Thyroid gland (tissue), 4 donors: ENCODE data around the gene GORASP1. TPM values are rescaled to one million over a fixed set of nuclear protein-coding genes. Genes with fewer than 3 reads are reported as not detected.

ENCODE experiments used
- DNase-seq, 2 donors: peaks; one replicate each; pipeline ENCODE4 v3.0.0-alpha.2; 2019
- H3K27ac ChIP-seq, 3 donors: fragments of 200-600 bp; sonication (generic); 1 replicate in 2 of 3; 2 replicates in 1 of 3; pipeline ENCODE4 v1.5.1; 2016 to 2019; ENCODE audit warnings: mild to moderate bottlenecking in 1 of 3, moderate library complexity in 1 of 3
- H3K27me3 ChIP-seq: fragments of 200-600 bp; sonication (generic); one replicate; pipeline ENCODE4 v1.5.1; 2019
- H3K36me3 ChIP-seq, 2 donors: fragments of 200-600 bp; sonication (generic); one replicate each; pipeline ENCODE4 v1.5.1; 2016 to 2019
- H3K4me1 ChIP-seq, 2 donors: fragments of 200-600 bp; sonication (generic); one replicate each; pipeline ENCODE4 v1.5.1; 2017 to 2019
- H3K4me3 ChIP-seq, 3 donors: fragments of 200-600 bp; sonication (generic); replicated peaks in 1 of 3; 1 replicate in 2 of 3; 2 replicates in 1 of 3; pipeline ENCODE4 v1.5.1; 2016; ENCODE audit warnings: mild to moderate bottlenecking in 1 of 3
- H3K9me3 ChIP-seq: fragments of 200-600 bp; sonication (generic); one replicate; pipeline ENCODE4 v1.5.1; 2017
- CTCF ChIP-seq, 6 experiments: fragments of 200-600 bp in 3 of 6; fragments of 450-650 bp in 3 of 6; sonication (generic) in 3 of 6; IDR thresholded peaks; one replicate each; pipeline ENCODE4 v1.5.1; 2016 to 2019; ENCODE audit warnings: antibody characterized with exemption in 6 of 6, mild to moderate bottlenecking in 2 of 6, inconsistent platforms in 1 of 6, moderate library complexity in 1 of 6
- POLR2A ChIP-seq, 2 donors: fragments of 450-650 bp; IDR thresholded peaks; one replicate each; pipeline ENCODE4 v1.6.1; 2017; ENCODE audit warnings: antibody characterized with exemption in 2 of 2, mild to moderate bottlenecking in 2 of 2, moderate library complexity in 1 of 2
- WGBS, 2 donors: methylation state at CpG; one replicate each; pipeline ENCODE4 v1.1.5; 2017; 5-methylcytosine and 5-hydroxymethylcytosine counted together
- intact Hi-C: fragments of 100-400 bp; cut with DNase I; formaldehyde crosslinking; loops from one replicate; pipeline ENCODE4 v1.15.1; 2023
- total RNA-seq, 4 donors: library from RNA; depleted of rRNA; stranded (reverse); fragments of >200 nt; gene quantifications; one replicate each; pipeline ENCODE4 v1.2.3, GENCODE V29; 2016

GORASP1 gene
- total RNA-seq, 4 donors from 2014 or later: 64.6 to 105 (median 101) TPM

GRCh38 chr3:39124876-39125840 is 17.7 kb upstream of the GORASP1 start:
- TF ChIP-seq CTCF (IDR thresholded peaks at IDR 0.05): peak in 4 of 6 experiments; percentile 32 to 49 (median 43)
- no peak for TF ChIP-seq POLR2A (IDR thresholded peaks at IDR 0.05)
- DNase-seq: peak; percentile 42 to 46
- intact Hi-C loops: loop anchor here (5.0 kb wide), 2 partner anchors 157 to 167 kb away; partner anchors contain the start of gene CX3CR1
- H3K36me3 ChIP-seq: peaks cover 0 to 3% of the 10 kb centered on the region in 2 donors
- no peaks in the 10 kb centered on the region for H3K4me1 ChIP-seq
- H3K9me3 ChIP-seq: no peaks in the 10 kb centered on the region
- H3K27me3 ChIP-seq: no peaks in the 10 kb centered on the region
- H3K4me3 ChIP-seq: no peak overlapping the region
- no peak overlapping the region for H3K27ac ChIP-seq
- WGBS, 2 donors: 66 to 70% methylated on average over 5 of the region's 5 CpGs

- DNase-seq: no peak
- no peaks in the 10 kb centered on the region for H3K27me3 ChIP-seq
- no peaks in the 10 kb centered on the region for H3K4me1 ChIP-seq
- WGBS, 2 donors: 84 to 88% methylated on average over 1 of the region's 1 CpG
- intact Hi-C loops: loop anchor here (5.0 kb wide), 1 partner anchor 159 kb away; the partner anchor contains the start of gene CX3CR1
- no peak overlapping the region for H3K4me3 ChIP-seq
- peaks cover 0 to 13% of the 10 kb centered on the region in 2 donors for H3K36me3 ChIP-seq
- H3K27ac ChIP-seq: no peak overlapping the region
- no peaks in the 10 kb centered on the region for H3K9me3 ChIP-seq
- TF ChIP-seq CTCF (IDR thresholded peaks at IDR 0.05) (no peak), POLR2A (IDR thresholded peaks at IDR 0.05) (no peak)
These were observed 15.4 kb upstream of the GORASP1 start for GRCh38 chr3:39122813-39123212.

GRCh38 chr3:39121621-39122020 is 14.2 kb upstream of the GORASP1 start:
- no peaks in the 10 kb centered on the region for H3K27me3 ChIP-seq
- intact Hi-C loops: loop anchor here (5.0 kb wide), 1 partner anchor 161 kb away; the partner anchor contains the start of gene CX3CR1
- WGBS, 2 donors: 90 to 92% methylated on average over 2 of the region's 2 CpGs
- DNase-seq: no peak
- no peaks in the 10 kb centered on the region for H3K4me1 ChIP-seq
- H3K9me3 ChIP-seq: no peaks in the 10 kb centered on the region
- TF ChIP-seq CTCF (IDR thresholded peaks at IDR 0.05) (no peak), POLR2A (IDR thresholded peaks at IDR 0.05) (no peak)
- H3K27ac ChIP-seq: no peak overlapping the region
- H3K4me3 ChIP-seq: no peak overlapping the region
- H3K36me3 ChIP-seq: peaks cover 0 to 14% of the 10 kb centered on the region in 2 donors

GRCh38 chr3:39118931-39119660 is 11.7 kb upstream of the GORASP1 start:
- intact Hi-C loops: no loop called here
- H3K27me3 ChIP-seq: no peaks in the 10 kb centered on the region
- no peak for TF ChIP-seq CTCF (IDR thresholded peaks at IDR 0.05)
- no peak for TF ChIP-seq POLR2A (IDR thresholded peaks at IDR 0.05)
- 66 to 87% methylated on average over 5 of the region's 5 CpGs for WGBS, 2 donors
- H3K27ac ChIP-seq: no peak overlapping the region
- peaks cover 0 to 14% of the 10 kb centered on the region in 2 donors for H3K36me3 ChIP-seq
- H3K4me3 ChIP-seq: no peak overlapping the region
- H3K9me3 ChIP-seq: no peaks in the 10 kb centered on the region
- DNase-seq: no peak
- H3K4me1 ChIP-seq: no peaks in the 10 kb centered on the region
